HEK293 (cell line): ENCODE measurements around the gene AK1.

ENCODE experiments used
- CTCF ChIA-PET: fragments of 350-600 bp; formaldehyde crosslinking; extraction: SDS; loops from one replicate; lab custom pipeline; 2021; ENCODE audit warnings: antibody characterized with exemption; lab: Yijun Ruan, JAX
- POLR2A ChIA-PET: fragments of 300-600 bp; formaldehyde crosslinking; extraction: SDS; loops from one replicate; lab custom pipeline; 2020; ENCODE audit warnings: antibody characterized with exemption, inconsistent platforms; lab: Yijun Ruan, JAX
- H3K27ac ChIP-seq: fragments of 200-500 bp; sonication (Bioruptor generic); 2 replicates; pipeline ENCODE4 v1.5.1; 2014; ENCODE audit warnings: low read depth, low read length, control low read depth, inconsistent platforms; ENCODE audit errors: extremely low read depth
- H3K36me3 ChIP-seq, 2 experiments: fragments of 200-500 bp in 1 of 2; sonication (Bioruptor generic) in 1 of 2; 1 replicate in 1 of 2; 2 replicates in 1 of 2; pipeline ENCODE4 v1.5.1; 2014 to 2017; ENCODE audit warnings: inconsistent platforms in 2 of 2, low read length in 2 of 2; ENCODE audit not compliant: control insufficient read depth in 2 of 2, insufficient read depth in 1 of 2
- H3K4me1 ChIP-seq: fragments of 200-500 bp; sonication (Bioruptor generic); 2 replicates; pipeline ENCODE4 v1.5.1; 2014; ENCODE audit warnings: mild to moderate bottlenecking, low read length, inconsistent platforms; ENCODE audit not compliant: control insufficient read depth, insufficient read depth
- H3K4me3 ChIP-seq: 2 replicates; pipeline ENCODE4 v1.5.1; 2011; ENCODE audit warnings: low read depth, mild to moderate bottlenecking, control low read depth, low read length, moderate library complexity
- H3K9me3 ChIP-seq: fragments of 200-500 bp; sonication (Bioruptor generic); 2 replicates; pipeline ENCODE4 v1.5.1; 2014; ENCODE audit warnings: low read depth, low read length, inconsistent platforms; ENCODE audit not compliant: control insufficient read depth, insufficient read depth
- BCL11B ChIP-seq: fragments of 450-650 bp; formaldehyde crosslinking; IDR thresholded peaks from 2 replicates; pipeline ENCODE4 v1.5.1; 2016; ENCODE audit warnings: low read depth, missing biosample characterization, missing genetic modification characterization
- FEZF1 ChIP-seq: fragments of 450-650 bp; formaldehyde crosslinking; IDR thresholded peaks from 2 replicates; pipeline ENCODE4 v1.5.1; 2016; ENCODE audit warnings: missing biosample characterization, missing genetic modification characterization
- HIC1 ChIP-seq: fragments of 450-650 bp; formaldehyde crosslinking; IDR thresholded peaks from 2 replicates; pipeline ENCODE4 v1.5.1; 2016; ENCODE audit warnings: missing biosample characterization, missing genetic modification characterization
- KLF8 ChIP-seq: fragments of 450-650 bp; formaldehyde crosslinking; IDR thresholded peaks from 2 replicates; pipeline ENCODE4 v1.5.1; 2016; ENCODE audit warnings: missing biosample characterization, missing genetic modification characterization
- PRDM1 ChIP-seq: fragments of 450-650 bp; formaldehyde crosslinking; IDR thresholded peaks from 2 replicates; pipeline ENCODE4; 2016; ENCODE audit warnings: missing biosample characterization, missing genetic modification characterization
- PRDM10 ChIP-seq: fragments of 450-650 bp; formaldehyde crosslinking; IDR thresholded peaks from 2 replicates; pipeline ENCODE4 v1.5.1; 2016; ENCODE audit warnings: missing biosample characterization, missing genetic modification characterization
- REPIN1 ChIP-seq: fragments of 450-650 bp; formaldehyde crosslinking; IDR thresholded peaks from 2 replicates; pipeline ENCODE4 v1.5.1; 2017; ENCODE audit warnings: missing biosample characterization, missing genetic modification characterization, low read depth
- YY1 ChIP-seq: fragments of 450-650 bp; formaldehyde crosslinking; IDR thresholded peaks from 2 replicates; pipeline ENCODE4 v1.5.1; 2018; ENCODE audit warnings: missing biosample characterization, missing genetic modification characterization
- ZBTB7A ChIP-seq: fragments of 450-650 bp; formaldehyde crosslinking; IDR thresholded peaks from 2 replicates; pipeline ENCODE4 v1.5.1; 2016; ENCODE audit warnings: low read depth, missing biosample characterization, missing genetic modification characterization
- ZBTB8A ChIP-seq: fragments of 450-650 bp; formaldehyde crosslinking; IDR thresholded peaks from 2 replicates; pipeline ENCODE4 v1.5.1; 2016; ENCODE audit warnings: missing biosample characterization, missing genetic modification characterization
- ZFP41 ChIP-seq: fragments of 450-650 bp; formaldehyde crosslinking; IDR thresholded peaks from 2 replicates; pipeline ENCODE4 v1.5.1; 2016; ENCODE audit warnings: missing biosample characterization, missing genetic modification characterization, borderline replicate concordance
- ZFP69B ChIP-seq: fragments of 450-650 bp; formaldehyde crosslinking; IDR thresholded peaks from 2 replicates; pipeline ENCODE4 v1.5.1; 2016; ENCODE audit warnings: missing biosample characterization, missing genetic modification characterization
- ZNF121 ChIP-seq: fragments of 450-650 bp; formaldehyde crosslinking; IDR thresholded peaks from 2 replicates; pipeline ENCODE4 v1.5.1; 2016; ENCODE audit warnings: missing biosample characterization, missing genetic modification characterization
- ZNF133 ChIP-seq: fragments of 450-650 bp; formaldehyde crosslinking; IDR thresholded peaks from 2 replicates; pipeline ENCODE4 v1.5.1; 2016; ENCODE audit warnings: missing biosample characterization, missing genetic modification characterization
- ZNF202 ChIP-seq: fragments of 450-650 bp; formaldehyde crosslinking; IDR thresholded peaks from 2 replicates; pipeline ENCODE4 v1.5.1; 2016; ENCODE audit warnings: missing biosample characterization, missing genetic modification characterization, borderline replicate concordance
- ZNF221 ChIP-seq: fragments of 450-650 bp; formaldehyde crosslinking; IDR thresholded peaks from 2 replicates; pipeline ENCODE4 v1.5.1; 2017; ENCODE audit warnings: missing biosample characterization, missing genetic modification characterization, borderline replicate concordance
- ZNF292 ChIP-seq: fragments of 450-650 bp; formaldehyde crosslinking; IDR thresholded peaks from 2 replicates; pipeline ENCODE4 v1.5.1; 2016; ENCODE audit warnings: low read depth, missing biosample characterization, missing genetic modification characterization, borderline replicate concordance
- ZNF449 ChIP-seq: fragments of 450-650 bp; formaldehyde crosslinking; IDR thresholded peaks from 2 replicates; pipeline ENCODE4 v1.5.1; 2017; ENCODE audit warnings: missing biosample characterization, mild to moderate bottlenecking, missing genetic modification characterization, moderate library complexity
- ZNF513 ChIP-seq: fragments of 450-650 bp; IDR thresholded peaks from 2 replicates; pipeline ENCODE4 v1.5.1; 2018; ENCODE audit warnings: missing biosample characterization, missing genetic modification characterization
- ZNF580 ChIP-seq: fragments of 450-650 bp; formaldehyde crosslinking; IDR thresholded peaks from 2 replicates; pipeline ENCODE4 v1.5.1; 2016; ENCODE audit warnings: missing biosample characterization, missing genetic modification characterization
- ZNF626 ChIP-seq: fragments of 450-650 bp; sonication (Bioruptor Pico); formaldehyde crosslinking; IDR thresholded peaks from 2 replicates; pipeline ENCODE4 v1.5.1; 2018; ENCODE audit warnings: missing biosample characterization, missing genetic modification characterization, inconsistent platforms
- ZNF660 ChIP-seq: fragments of 450-650 bp; IDR thresholded peaks from 2 replicates; pipeline ENCODE4 v1.5.1; 2018; ENCODE audit warnings: missing biosample characterization, mild to moderate bottlenecking, missing genetic modification characterization
- ZNF792 ChIP-seq: fragments of 450-650 bp; formaldehyde crosslinking; IDR thresholded peaks from 2 replicates; pipeline ENCODE4 v1.5.1; 2016; ENCODE audit warnings: missing biosample characterization, missing genetic modification characterization

Gene AK1

GRCh38 chr9:127921557-127922120 lies 44.2 kb upstream of the AK1 start (continued):
- peak; percentile 68 for TF ChIP-seq HIC1 (tag by site-specific recombination)
- TF ChIP-seq ZBTB7A (tag by site-specific recombination), result no peak
- TF ChIP-seq KLF8 (tag by site-specific recombination), result peak; percentile 32; the same call in 1 of the 2 replicates

GRCh38 chr9:127920794-127921193 lies 43.3 kb upstream of the AK1 start:
- no peak for TF ChIP-seq ZNF202 (tag by site-specific recombination)
- TF ChIP-seq ZNF792 (tag by site-specific recombination), result no peak
- no peak for TF ChIP-seq YY1 (tag by site-specific recombination)
- TF ChIP-seq ZNF660, result no peak
- no peak for TF ChIP-seq ZNF121 (tag by site-specific recombination)
- TF ChIP-seq BCL11B (tag by site-specific recombination), result no peak
- no peak for TF ChIP-seq PRDM1
- TF ChIP-seq ZBTB8A (tag by site-specific recombination), result no peak
- no peak for TF ChIP-seq ZNF513 (tag by site-specific recombination)
- no peak for TF ChIP-seq ZNF221 (tag by site-specific recombination)
- TF ChIP-seq ZNF133, result no peak
- Histone ChIP-seq H3K4me1 (peaks cover 3% of the 10 kb centered on the region; the same call in 1 of the 2 replicates), H3K9me3 (no peaks in the 10 kb centered on the region), H3K27ac (no peak overlapping the region), H3K36me3 (no peaks in the 10 kb centered on the region), H3K4me3 (no peak overlapping the region)
- ChIA-PET POLR2A (interaction anchor here (0.9 to 1.7 kb wide), 3 partner anchors 10 to 696 kb away, joined by 3 to 4 read pairs (median 3); partner anchors contain the start of gene TOR2A), CTCF (interaction anchor here (0.5 to 8.6 kb wide), 62 partner anchors 8 to 725 kb away, joined by 3 to 65 read pairs (median 4); partner anchors contain the start of genes AK1, CDK9, PIP5KL1 and PTRH1)

GRCh38 chr9:127919253-127919815 lies 41.9 kb upstream of the AK1 start:
- Histone ChIP-seq H3K4me3 (no peak overlapping the region), H3K9me3 (no peaks in the 10 kb centered on the region), H3K36me3 (peaks cover 0 to 5% of the 10 kb centered on the region in 2 experiments; a peak in 1 of 3 replicates), H3K27ac (no peak overlapping the region), H3K4me1 (peaks cover 3% of the 10 kb centered on the region; the same call in 1 of the 2 replicates)
- ChIA-PET CTCF (interaction anchor here (0.6 to 8.6 kb wide), 10 partner anchors 9 to 415 kb away, joined by 3 to 65 read pairs (median 4); partner anchors contain the start of gene TOR2A), POLR2A (interaction anchor here (1.7 kb wide), 1 partner anchor 184 kb away, joined by 5 read pairs; the partner anchor contains the start of gene TOR2A)
- TF ChIP-seq ZNF292 (tag by site-specific recombination) (no peak), ZNF121 (tag by site-specific recombination) (no peak), ZFP41 (tag by site-specific recombination) (no peak), ZNF580 (tag by site-specific recombination) (no peak), ZNF626 (no peak), ZFP69B (no peak; the same call in 1 of the 2 replicates), FEZF1 (tag by site-specific recombination) (no peak), REPIN1 (tag by site-specific recombination) (no peak), PRDM10 (peak; percentile 21; the same call in 1 of the 2 replicates), ZNF449 (tag by site-specific recombination) (no peak)
